ENCODE results near the gene IGLON5.

DNA sequence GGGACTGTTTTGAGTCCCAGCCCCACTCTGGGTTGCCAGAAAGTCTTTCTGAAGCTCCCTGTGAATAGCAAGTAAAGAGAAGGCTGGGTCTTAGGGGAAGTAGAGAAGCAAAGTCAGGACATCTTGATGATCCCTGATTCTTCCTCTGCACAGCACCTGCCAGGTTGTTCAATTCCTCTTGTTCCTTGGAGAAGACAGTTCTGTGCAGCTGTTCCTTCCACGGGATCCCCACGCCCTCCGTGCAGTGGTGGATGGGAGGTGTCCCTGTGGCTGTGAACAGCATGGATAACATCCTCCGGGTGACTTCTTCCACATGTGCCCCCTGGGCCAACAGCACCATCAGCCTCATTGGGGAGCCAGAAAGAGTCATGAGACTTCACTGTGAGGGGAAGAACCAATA lies 29.1 kb upstream of the IGLON5 start:
- TF ChIP-seq CTCF (IDR thresholded peaks at IDR 0.05) = no peak
- TF ChIP-seq POLR2A (IDR thresholded peaks at IDR 0.05; ENCODE audit: low read depth) = no peak
- no peak for TF ChIP-seq EP300 (IDR thresholded peaks at IDR 0.05)
